ENCODE measurements around the gene SPATA20.

Gene SPATA20

GRCh38 chr17:50565402-50566350 is 18.7 kb downstream of the SPATA20 start:
- peaks cover 40% of the 10 kb centered on the region for H3K27me3 ChIP-seq (ENCODE audit: control insufficient read depth, insufficient read depth, low read length, poor library complexity, severe bottlenecking)
- peak overlapping the region; percentile 48 for H3K27ac ChIP-seq (ENCODE audit: insufficient read depth, low read depth, low read length, poor library complexity, severe bottlenecking)
- WGBS, 2 experiments = 56 to 58% methylated on average over 9 of the region's 10 CpGs
- peaks cover 67% of the 10 kb centered on the region for H3K4me1 ChIP-seq (ENCODE audit: control insufficient read depth, insufficient read depth, low read length)
- no peak overlapping the region for H3K4me3 ChIP-seq (ENCODE audit: insufficient read depth, low read depth, low read length)
- H3K36me3 ChIP-seq (ENCODE audit: control insufficient read depth, insufficient read depth, low read length) = no peaks in the 10 kb centered on the region
- H3K9me3 ChIP-seq (ENCODE audit: control insufficient read depth, low read length) = no peaks in the 10 kb centered on the region

- H3K9me3 ChIP-seq (ENCODE audit: control insufficient read depth, low read length) = no peaks in the 10 kb centered on the region
- H3K4me3 ChIP-seq (ENCODE audit: insufficient read depth, low read depth, low read length) = no peak overlapping the region
- H3K36me3 ChIP-seq (ENCODE audit: control insufficient read depth, insufficient read depth, low read length) = no peaks in the 10 kb centered on the region
- WGBS, 2 experiments = 77 to 79% methylated on average over 2 of the region's 2 CpGs
- peaks cover 30% of the 10 kb centered on the region for H3K27me3 ChIP-seq (ENCODE audit: control insufficient read depth, insufficient read depth, low read length, poor library complexity, severe bottlenecking)
- peaks cover 72% of the 10 kb centered on the region for H3K4me1 ChIP-seq (ENCODE audit: control insufficient read depth, insufficient read depth, low read length)
- no peak overlapping the region for H3K27ac ChIP-seq (ENCODE audit: insufficient read depth, low read depth, low read length, poor library complexity, severe bottlenecking)
Observed at GRCh38 chr17:50566886-50567285, 19.9 kb downstream of the SPATA20 start.

GRCh38 chr17:50568659-50569058 is 21.7 kb downstream of the SPATA20 start:
- WGBS, 2 experiments = 96% methylated on average over 10 to 12 of the region's 12 CpGs
- H3K4me3 ChIP-seq (ENCODE audit: insufficient read depth, low read depth, low read length) = no peak overlapping the region
- peaks cover 55% of the 10 kb centered on the region for H3K4me1 ChIP-seq (ENCODE audit: control insufficient read depth, insufficient read depth, low read length)
- no peaks in the 10 kb centered on the region for H3K9me3 ChIP-seq (ENCODE audit: control insufficient read depth, low read length)
- H3K27me3 ChIP-seq (ENCODE audit: control insufficient read depth, insufficient read depth, low read length, poor library complexity, severe bottlenecking) = peaks cover 12% of the 10 kb centered on the region
- H3K36me3 ChIP-seq (ENCODE audit: control insufficient read depth, insufficient read depth, low read length) = peaks cover 9% of the 10 kb centered on the region
- H3K27ac ChIP-seq (ENCODE audit: insufficient read depth, low read depth, low read length, poor library complexity, severe bottlenecking) = no peak overlapping the region

GRCh38 chr17:50569592-50569991 is 22.6 kb downstream of the SPATA20 start:
- Histone ChIP-seq H3K36me3 (ENCODE audit: control insufficient read depth, insufficient read depth, low read length) (peaks cover 9% of the 10 kb centered on the region), H3K27ac (ENCODE audit: insufficient read depth, low read depth, low read length, poor library complexity, severe bottlenecking) (no peak overlapping the region), H3K4me3 (ENCODE audit: insufficient read depth, low read depth, low read length) (no peak overlapping the region), H3K4me1 (ENCODE audit: control insufficient read depth, insufficient read depth, low read length) (peaks cover 46% of the 10 kb centered on the region), H3K9me3 (ENCODE audit: control insufficient read depth, low read length) (no peaks in the 10 kb centered on the region), H3K27me3 (ENCODE audit: control insufficient read depth, insufficient read depth, low read length, poor library complexity, severe bottlenecking) (peaks cover 3% of the 10 kb centered on the region)
- WGBS, 2 experiments = 76 to 83% methylated on average over 7 of the region's 7 CpGs

- Histone ChIP-seq H3K9me3 (ENCODE audit: control insufficient read depth, low read length) (no peaks in the 10 kb centered on the region), H3K36me3 (ENCODE audit: control insufficient read depth, insufficient read depth, low read length) (peaks cover 9% of the 10 kb centered on the region), H3K4me1 (ENCODE audit: control insufficient read depth, insufficient read depth, low read length) (peaks cover 42% of the 10 kb centered on the region), H3K4me3 (ENCODE audit: insufficient read depth, low read depth, low read length) (no peak overlapping the region), H3K27ac (ENCODE audit: insufficient read depth, low read depth, low read length, poor library complexity, severe bottlenecking) (no peak overlapping the region), H3K27me3 (ENCODE audit: control insufficient read depth, insufficient read depth, low read length, poor library complexity, severe bottlenecking) (no peaks in the 10 kb centered on the region)
- 82 to 85% methylated on average over 8 of the region's 8 CpGs for WGBS, 2 experiments
Observed at GRCh38 chr17:50570032-50570431, 23.1 kb downstream of the SPATA20 start.

- no peak overlapping the region for H3K27ac ChIP-seq (ENCODE audit: insufficient read depth, low read depth, low read length, poor library complexity, severe bottlenecking)
- H3K4me3 ChIP-seq (ENCODE audit: insufficient read depth, low read depth, low read length) = no peak overlapping the region
- H3K36me3 ChIP-seq (ENCODE audit: control insufficient read depth, insufficient read depth, low read length) = peaks cover 9% of the 10 kb centered on the region
- WGBS, 2 experiments = 62 to 63% methylated on average over 7 of the region's 7 CpGs
- no peaks in the 10 kb centered on the region for H3K9me3 ChIP-seq (ENCODE audit: control insufficient read depth, low read length)
- no peaks in the 10 kb centered on the region for H3K27me3 ChIP-seq (ENCODE audit: control insufficient read depth, insufficient read depth, low read length, poor library complexity, severe bottlenecking)
- peaks cover 37% of the 10 kb centered on the region for H3K4me1 ChIP-seq (ENCODE audit: control insufficient read depth, insufficient read depth, low read length)
Observed at GRCh38 chr17:50570528-50570927, 23.6 kb downstream of the SPATA20 start.

GRCh38 chr17:50571681-50572080 is 24.7 kb downstream of the SPATA20 start:
- H3K4me3 ChIP-seq (ENCODE audit: insufficient read depth, low read depth, low read length) = no peak overlapping the region
- no peak overlapping the region for H3K27ac ChIP-seq (ENCODE audit: insufficient read depth, low read depth, low read length, poor library complexity, severe bottlenecking)
- H3K4me1 ChIP-seq (ENCODE audit: control insufficient read depth, insufficient read depth, low read length) = peaks cover 26% of the 10 kb centered on the region
- no peaks in the 10 kb centered on the region for H3K27me3 ChIP-seq (ENCODE audit: control insufficient read depth, insufficient read depth, low read length, poor library complexity, severe bottlenecking)
- no peaks in the 10 kb centered on the region for H3K9me3 ChIP-seq (ENCODE audit: control insufficient read depth, low read length)
- H3K36me3 ChIP-seq (ENCODE audit: control insufficient read depth, insufficient read depth, low read length) = peaks cover 9% of the 10 kb centered on the region
- 89 to 91% methylated on average over 19 of the region's 19 CpGs for WGBS, 2 experiments

GRCh38 chr17:50572541-50572940 is 25.6 kb downstream of the SPATA20 start:
- 94 to 96% methylated on average over 20 of the region's 20 CpGs for WGBS, 2 experiments
- Histone ChIP-seq H3K9me3 (ENCODE audit: control insufficient read depth, low read length) (no peaks in the 10 kb centered on the region), H3K27ac (ENCODE audit: insufficient read depth, low read depth, low read length, poor library complexity, severe bottlenecking) (no peak overlapping the region), H3K4me3 (ENCODE audit: insufficient read depth, low read depth, low read length) (no peak overlapping the region), H3K4me1 (ENCODE audit: control insufficient read depth, insufficient read depth, low read length) (peaks cover 20% of the 10 kb centered on the region), H3K27me3 (ENCODE audit: control insufficient read depth, insufficient read depth, low read length, poor library complexity, severe bottlenecking) (no peaks in the 10 kb centered on the region), H3K36me3 (ENCODE audit: control insufficient read depth, insufficient read depth, low read length) (peaks cover 9% of the 10 kb centered on the region)

- WGBS, 2 experiments = 91 to 93% methylated on average over 12 of the region's 12 CpGs
- no peaks in the 10 kb centered on the region for H3K27me3 ChIP-seq (ENCODE audit: control insufficient read depth, insufficient read depth, low read length, poor library complexity, severe bottlenecking)
Observed at GRCh38 chr17:50573866-50574611, 27.1 kb downstream of the SPATA20 start.

GRCh38 chr17:50575581-50576210 is 28.7 kb downstream of the SPATA20 start:
- Histone ChIP-seq H3K36me3 (ENCODE audit: control insufficient read depth, insufficient read depth, low read length) (peaks cover 9% of the 10 kb centered on the region), H3K4me3 (ENCODE audit: insufficient read depth, low read depth, low read length) (no peak overlapping the region), H3K27me3 (ENCODE audit: control insufficient read depth, insufficient read depth, low read length, poor library complexity, severe bottlenecking) (no peaks in the 10 kb centered on the region), H3K27ac (ENCODE audit: insufficient read depth, low read depth, low read length, poor library complexity, severe bottlenecking) (no peak overlapping the region), H3K4me1 (ENCODE audit: control insufficient read depth, insufficient read depth, low read length) (peaks cover 14% of the 10 kb centered on the region), H3K9me3 (ENCODE audit: control insufficient read depth, low read length) (no peaks in the 10 kb centered on the region)
- WGBS, 2 experiments = 91% methylated on average over 33 of the region's 33 CpGs

More at GRCh38 chr17:50573866-50574611, 27.1 kb downstream of the SPATA20 start:
- H3K4me3 ChIP-seq (ENCODE audit: insufficient read depth, low read depth, low read length) = no peak overlapping the region
- H3K4me1 ChIP-seq (ENCODE audit: control insufficient read depth, insufficient read depth, low read length) = peaks cover 20% of the 10 kb centered on the region
- no peaks in the 10 kb centered on the region for H3K9me3 ChIP-seq (ENCODE audit: control insufficient read depth, low read length)
- no peak overlapping the region for H3K27ac ChIP-seq (ENCODE audit: insufficient read depth, low read depth, low read length, poor library complexity, severe bottlenecking)
- peaks cover 9% of the 10 kb centered on the region for H3K36me3 ChIP-seq (ENCODE audit: control insufficient read depth, insufficient read depth, low read length)
